ENCODE data around the gene MAST3.
A peak's percentile ranks its signal among the peaks of the same experiment; 100 is the strongest.

MAST3 gene

GRCh38 chr19:18097217-18097992 is at the start of gene MAST3:
Gene MAST3 (plus strand): TSS chr19:18097778. CDS start chr19:18097793, 15 bp downstream.
- DNase-seq (ENCODE audit: low read depth), result peak; percentile 76

GRCh38 chr19:18049385-18049784 is 48.2 kb upstream of the MAST3 start:
- no peak for DNase-seq (ENCODE audit: low read depth)

DNA sequence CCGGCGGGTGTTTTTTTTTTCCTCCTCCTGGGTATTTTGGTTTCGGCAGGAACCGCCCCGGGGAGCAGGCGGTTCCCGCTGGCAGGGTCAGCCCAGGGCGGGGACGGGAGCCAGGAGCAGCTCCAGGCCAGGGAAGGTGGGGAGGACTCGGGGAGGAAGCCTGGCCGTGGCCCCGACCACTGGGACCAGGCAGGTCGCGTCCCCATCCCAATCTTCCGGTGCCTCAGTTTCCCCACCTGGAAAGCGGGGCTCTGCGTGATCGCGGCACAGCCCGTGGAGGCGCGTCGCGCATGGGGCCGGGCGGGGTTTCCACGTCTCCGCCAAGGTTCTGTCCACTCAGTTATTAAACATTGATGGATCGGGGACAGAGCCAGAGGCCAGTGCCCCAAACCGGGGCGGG is 45.7 kb upstream of the MAST3 start:
- no peak for DNase-seq (ENCODE audit: low read depth)

DNA sequence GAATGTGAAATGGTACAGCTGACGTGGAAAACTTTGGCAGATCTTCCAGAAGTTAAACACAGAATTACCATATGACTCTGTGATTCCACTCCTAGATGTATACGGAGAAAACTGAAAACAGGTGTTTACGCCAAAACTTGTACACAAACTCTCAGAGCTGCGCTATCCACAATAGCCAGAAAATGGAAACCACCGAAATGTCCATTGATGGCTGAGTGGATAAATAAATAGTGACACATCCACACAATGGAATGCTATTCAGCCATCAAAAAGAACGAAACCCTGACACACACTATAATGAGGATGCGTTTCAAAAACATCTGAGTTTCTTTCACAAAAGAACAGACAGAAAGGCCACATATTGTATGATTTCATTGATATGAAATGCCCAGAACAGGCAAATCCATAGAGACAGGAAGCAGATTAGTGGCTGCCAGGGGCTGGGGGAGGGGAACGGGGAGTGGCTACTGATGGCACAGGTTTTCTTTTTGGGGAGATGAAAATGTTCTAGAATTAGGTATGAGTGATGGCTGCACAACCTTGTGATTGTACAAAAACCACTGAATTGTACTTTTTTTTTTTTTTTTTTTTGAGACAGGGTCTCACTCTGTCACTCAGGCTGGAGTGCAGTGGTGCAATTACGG is 43.9 kb upstream of the MAST3 start:
- no peak for DNase-seq (ENCODE audit: low read depth)

DNA sequence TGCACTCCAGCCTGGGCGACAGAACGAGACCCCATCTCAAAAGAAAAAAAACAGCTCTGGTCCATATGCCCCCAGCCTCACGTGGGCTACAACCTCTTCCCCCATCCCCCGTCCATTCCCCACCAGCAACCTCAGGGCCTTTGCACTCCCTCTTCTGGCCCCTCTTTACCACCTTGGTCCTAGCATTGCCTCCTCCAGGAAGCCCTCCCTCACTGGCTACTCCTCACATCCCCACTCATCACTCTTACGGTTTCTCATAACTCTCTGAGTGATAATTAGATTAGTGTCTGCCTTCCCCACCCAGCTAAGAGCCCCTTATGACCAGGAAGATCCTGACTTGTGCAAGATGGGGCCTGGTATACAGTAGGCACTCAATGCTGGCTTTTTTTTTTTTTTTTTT is 41.6 kb upstream of the MAST3 start:
- no peak for DNase-seq (ENCODE audit: low read depth)

- no peak for DNase-seq (ENCODE audit: low read depth)
Observed at GRCh38 chr19:18057557-18057956, 40.0 kb upstream of the MAST3 start.

- DNase-seq (ENCODE audit: low read depth), result peak; percentile 61
Observed at GRCh38 chr19:18058208-18059009, 39.2 kb upstream of the MAST3 start.

DNA sequence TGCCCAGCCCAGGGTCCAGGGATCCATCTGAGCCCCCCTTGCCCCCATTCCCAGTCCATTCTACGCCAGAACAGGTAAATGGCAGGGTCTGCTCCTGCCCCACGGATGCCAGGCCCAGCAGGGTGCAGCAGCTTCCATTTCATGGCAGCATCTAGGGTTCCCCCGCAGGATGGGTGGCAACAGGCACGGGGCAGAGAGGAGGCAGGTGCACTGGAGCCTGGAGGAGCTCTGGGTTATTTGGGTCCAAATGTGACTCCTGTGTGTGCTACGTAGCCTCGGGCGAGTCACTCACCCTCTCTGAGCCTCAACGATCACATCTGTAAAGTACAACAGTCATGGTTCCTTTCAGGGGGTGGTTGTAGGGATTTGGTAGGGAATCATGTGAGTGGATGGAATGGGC is 38.3 kb upstream of the MAST3 start:
- no peak for DNase-seq (ENCODE audit: low read depth)

GRCh38 chr19:18059902-18060301 is 37.7 kb upstream of the MAST3 start:
- no peak for DNase-seq (ENCODE audit: low read depth)

GRCh38 chr19:18060472-18060871 is 37.1 kb upstream of the MAST3 start:
- DNase-seq (ENCODE audit: low read depth), result no peak

- DNase-seq (ENCODE audit: low read depth), result no peak
Observed at GRCh38 chr19:18062028-18062427, 35.5 kb upstream of the MAST3 start.

- DNase-seq (ENCODE audit: low read depth), result no peak
Observed at GRCh38 chr19:18063463-18063862, 34.1 kb upstream of the MAST3 start.

DNA sequence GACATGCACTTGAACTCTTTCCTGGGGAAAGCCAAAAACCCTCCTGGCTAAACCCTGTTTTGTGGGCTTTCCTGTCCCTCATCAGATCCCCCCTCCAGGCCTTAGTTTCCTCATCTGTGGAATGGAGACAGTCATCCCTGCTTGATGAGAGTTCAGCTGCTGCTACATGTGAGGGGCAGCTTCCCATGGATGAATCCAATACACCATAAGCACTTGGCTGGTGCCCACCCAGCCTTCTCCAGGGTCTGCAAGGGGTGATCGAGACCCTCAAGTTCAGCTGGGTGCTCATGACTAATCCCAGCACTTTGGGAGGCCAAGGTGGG is 32.4 kb upstream of the MAST3 start:
- DNase-seq (ENCODE audit: low read depth), result no peak

GRCh38 chr19:18068395-18068794 is 29.2 kb upstream of the MAST3 start:
- no peak for DNase-seq (ENCODE audit: low read depth)

DNA sequence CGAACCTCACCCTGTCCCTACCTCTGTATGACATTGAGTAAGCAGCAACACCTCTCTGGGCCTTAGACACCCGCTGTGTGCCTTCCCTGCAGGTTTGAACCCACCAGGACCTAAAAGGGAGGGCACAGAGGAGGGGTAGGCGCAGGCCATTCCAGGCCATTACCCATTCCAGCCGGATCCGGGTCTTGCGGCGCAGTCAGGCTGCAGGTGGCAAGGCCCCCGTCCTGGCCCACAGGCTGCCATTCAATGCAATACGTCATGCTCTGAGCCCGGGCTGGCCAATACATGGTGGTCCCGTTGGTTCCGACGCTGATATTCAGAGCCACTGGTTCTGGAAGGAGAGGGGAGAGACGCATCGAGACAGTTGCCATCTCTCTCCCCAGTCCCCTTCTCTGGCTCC is 28.2 kb upstream of the MAST3 start:
- DNase-seq (ENCODE audit: low read depth), result no peak

- DNase-seq (ENCODE audit: low read depth), result no peak
Observed at GRCh38 chr19:18070181-18070580, 27.4 kb upstream of the MAST3 start.

GRCh38 chr19:18072335-18072734 is 25.2 kb upstream of the MAST3 start:
- DNase-seq (ENCODE audit: low read depth), result no peak

DNA sequence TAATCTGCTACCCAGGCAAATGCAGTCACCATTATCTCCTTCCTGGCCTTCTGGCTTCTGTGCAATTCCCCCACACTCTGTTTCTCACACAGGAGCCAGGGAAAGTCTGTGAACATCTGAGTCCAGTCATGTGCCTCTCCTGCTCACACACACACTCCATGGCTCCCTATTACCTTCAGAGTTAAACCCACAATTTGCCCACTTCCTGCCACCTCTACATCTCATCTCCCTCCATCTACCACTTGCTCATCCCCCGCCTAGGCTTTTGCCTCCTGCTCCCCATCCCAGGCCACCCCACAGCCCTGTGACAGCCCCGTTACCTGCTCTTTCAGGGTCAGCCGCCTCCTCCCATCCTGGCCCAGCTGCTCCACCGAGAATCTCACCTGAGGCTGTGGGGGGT is 24.4 kb upstream of the MAST3 start:
- no peak for DNase-seq (ENCODE audit: low read depth)

DNA sequence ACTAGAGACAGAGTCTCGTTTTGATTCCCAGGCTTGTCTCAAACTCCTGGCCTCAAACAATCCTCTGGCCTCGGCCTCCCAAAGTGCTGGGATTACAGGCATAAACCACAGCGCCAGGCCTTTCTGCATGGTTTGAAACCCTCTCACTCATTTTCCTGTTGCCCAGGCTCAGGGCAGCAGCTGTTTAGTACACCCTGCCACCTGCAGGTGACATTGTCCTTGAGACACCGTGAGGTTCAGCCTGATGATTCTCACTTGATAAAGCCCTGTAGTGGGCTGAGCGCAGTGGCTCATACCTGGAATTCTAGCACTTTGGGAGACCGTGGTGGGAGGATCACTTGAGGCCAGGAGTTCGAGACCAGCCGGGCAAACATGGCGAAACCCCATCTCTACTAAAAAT is 23.4 kb upstream of the MAST3 start:
- no peak for DNase-seq (ENCODE audit: low read depth)

GRCh38 chr19:18083929-18084684 is 13.5 kb upstream of the MAST3 start:
- DNase-seq (ENCODE audit: low read depth), result no peak

GRCh38 chr19:18085702-18086457 is 11.7 kb upstream of the MAST3 start:
- DNase-seq (ENCODE audit: low read depth), result no peak

Data from stimulated activated CD8-positive, alpha-beta memory T cell treated with anti-CD3 and anti-CD28 coated beads, Interleukin-15, amount 100 ng/mL, for 24 hours (primary cell).